ENCODE measurements around the gene CREBL2.

DNA sequence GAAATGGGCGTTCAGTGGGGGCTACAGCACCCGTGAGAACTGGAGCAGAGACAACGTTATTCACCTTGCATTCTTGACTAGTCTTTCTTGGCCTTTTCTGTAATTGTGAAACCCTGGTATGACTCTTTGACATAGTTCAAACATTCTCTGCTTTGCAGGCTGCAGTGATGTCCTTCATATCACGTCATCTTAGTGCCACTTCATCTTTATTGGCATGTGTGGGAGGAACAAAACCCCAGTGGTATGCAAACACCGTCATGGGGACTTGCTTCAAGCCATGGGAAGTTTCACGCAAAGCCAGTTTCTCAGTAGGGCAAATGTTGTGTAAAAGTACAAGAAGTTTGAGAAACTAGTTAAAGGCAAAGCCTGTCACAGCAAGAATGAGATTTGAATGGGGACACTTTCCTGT, 28.8 kb upstream of the CREBL2 start:
- TF ChIP-seq, protein P1, sequence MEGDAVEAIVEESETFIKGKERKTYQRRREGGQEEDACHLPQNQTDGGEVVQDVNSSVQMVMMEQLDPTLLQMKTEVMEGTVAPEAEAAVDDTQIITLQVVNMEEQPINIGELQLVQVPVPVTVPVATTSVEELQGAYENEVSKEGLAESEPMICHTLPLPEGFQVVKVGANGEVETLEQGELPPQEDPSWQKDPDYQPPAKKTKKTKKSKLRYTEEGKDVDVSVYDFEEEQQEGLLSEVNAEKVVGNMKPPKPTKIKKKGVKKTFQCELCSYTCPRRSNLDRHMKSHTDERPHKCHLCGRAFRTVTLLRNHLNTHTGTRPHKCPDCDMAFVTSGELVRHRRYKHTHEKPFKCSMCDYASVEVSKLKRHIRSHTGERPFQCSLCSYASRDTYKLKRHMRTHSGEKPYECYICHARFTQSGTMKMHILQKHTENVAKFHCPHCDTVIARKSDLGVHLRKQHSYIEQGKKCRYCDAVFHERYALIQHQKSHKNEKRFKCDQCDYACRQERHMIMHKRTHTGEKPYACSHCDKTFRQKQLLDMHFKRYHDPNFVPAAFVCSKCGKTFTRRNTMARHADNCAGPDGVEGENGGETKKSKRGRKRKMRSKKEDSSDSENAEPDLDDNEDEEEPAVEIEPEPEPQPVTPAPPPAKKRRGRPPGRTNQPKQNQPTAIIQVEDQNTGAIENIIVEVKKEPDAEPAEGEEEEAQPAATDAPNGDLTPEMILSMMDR (IDR thresholded peaks at IDR 0.05): no peak
- no peak for TF ChIP-seq POLR2A (IDR thresholded peaks at IDR 0.05)
